HG02571 (cell line): ENCODE data around the gene VAV3.

ENCODE experiments used
- ATAC-seq: cut with Tn5 transposase; IDR thresholded peaks from one replicate; pipeline ENCODE4 v1.9.1; 2021; ENCODE audit warnings: mild to moderate bottlenecking, moderate library complexity; ENCODE audit not compliant: unreplicated experiment

Gene VAV3

DNA sequence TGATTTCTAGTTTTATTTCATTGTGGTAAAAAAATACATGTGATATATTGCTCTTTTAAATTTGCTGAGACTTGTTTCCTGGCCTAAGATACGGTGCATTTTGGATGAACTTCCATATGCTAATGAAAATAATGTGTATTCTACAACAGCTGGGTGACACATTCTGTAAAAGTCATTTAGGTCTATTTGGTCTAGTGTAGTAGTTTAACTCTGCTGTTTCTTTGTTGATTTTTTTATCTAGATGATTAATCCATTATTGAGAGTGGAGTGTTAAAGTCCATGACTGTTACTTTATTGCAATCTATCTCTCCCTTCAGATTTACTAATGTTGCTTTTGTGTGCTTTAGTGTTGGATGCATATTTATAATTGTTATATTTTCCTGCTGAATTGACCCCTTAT is 161.4 kb downstream of the VAV3 start:
- ATAC-seq, result no peak

DNA sequence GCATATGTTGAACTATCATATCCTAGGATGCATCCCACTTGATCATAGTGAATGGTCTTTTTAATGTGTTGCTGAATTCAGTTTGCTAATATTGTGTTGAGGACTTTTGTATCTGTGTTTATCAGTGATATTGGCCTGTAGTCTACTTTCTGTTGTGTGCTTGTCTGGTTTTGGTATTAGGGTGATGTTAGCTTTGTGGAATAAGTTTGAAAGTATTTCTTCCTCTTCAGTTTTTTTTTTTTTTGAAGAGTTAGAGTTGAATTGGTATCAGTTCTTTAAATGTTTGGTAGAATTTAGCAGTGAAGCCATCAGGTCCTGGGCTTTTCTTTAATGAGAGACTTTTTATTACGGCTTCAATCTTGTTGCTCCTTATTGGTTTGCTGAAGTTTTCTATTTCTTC is 162.3 kb downstream of the VAV3 start:
- ATAC-seq, result no peak

DNA sequence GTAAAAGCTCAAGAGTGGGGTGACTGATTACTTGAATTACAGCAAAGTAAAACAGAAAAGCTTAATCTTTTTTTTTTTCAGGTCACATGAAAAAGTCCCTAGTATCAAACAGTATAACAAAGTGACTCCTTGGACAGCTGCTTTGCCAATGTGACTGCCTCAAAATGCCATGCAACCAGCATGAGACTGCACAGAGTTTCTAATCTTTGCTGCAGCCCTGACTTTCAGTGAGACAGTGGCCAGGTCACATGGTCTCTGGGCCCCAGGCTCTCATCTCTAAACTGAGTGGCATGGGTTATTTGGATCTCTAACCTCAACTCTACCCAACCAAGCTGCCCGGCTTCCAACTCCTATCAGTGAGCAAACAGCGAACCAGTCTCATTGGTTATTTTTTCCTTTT is 169.0 kb downstream of the VAV3 start:
- no peak for ATAC-seq

DNA sequence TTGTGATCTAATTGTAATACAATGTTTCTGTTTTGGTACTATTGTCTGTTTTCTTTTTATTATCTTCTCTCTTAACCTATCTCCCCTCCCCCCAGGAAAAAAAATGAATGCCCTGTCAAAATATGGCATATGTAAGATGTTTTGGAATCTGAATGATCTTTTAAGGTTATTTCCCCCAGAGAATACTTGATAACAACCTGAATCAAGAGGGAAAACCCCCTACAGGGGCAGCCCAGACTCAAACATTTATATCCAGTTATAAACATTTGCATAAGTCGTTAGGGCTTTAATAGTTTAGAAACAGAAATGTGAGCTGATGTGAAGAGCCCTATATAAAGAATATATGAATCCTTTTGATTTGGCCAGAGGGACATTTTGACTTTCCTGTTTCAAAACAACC is 169.5 kb downstream of the VAV3 start:
- no peak for ATAC-seq

DNA sequence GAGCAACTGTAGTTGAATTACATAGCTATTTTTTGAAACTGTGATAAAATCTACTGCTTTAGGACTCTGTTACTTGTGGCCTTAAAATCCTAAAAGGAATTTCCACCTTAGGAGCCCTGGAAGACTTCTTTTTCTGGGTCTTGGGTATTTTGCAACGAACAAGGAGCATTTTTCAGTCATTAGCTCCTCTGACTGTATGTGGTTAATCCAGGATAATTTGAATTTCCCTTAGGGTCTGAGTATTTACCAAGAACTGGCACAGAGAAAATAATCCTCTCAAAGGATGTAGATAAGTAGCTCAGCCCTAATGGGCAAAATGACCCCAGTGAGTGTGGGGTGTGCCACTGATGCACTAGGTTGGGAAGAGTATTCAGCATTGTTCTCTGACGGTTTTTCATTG is 170.4 kb downstream of the VAV3 start:
- ATAC-seq, result no peak

DNA sequence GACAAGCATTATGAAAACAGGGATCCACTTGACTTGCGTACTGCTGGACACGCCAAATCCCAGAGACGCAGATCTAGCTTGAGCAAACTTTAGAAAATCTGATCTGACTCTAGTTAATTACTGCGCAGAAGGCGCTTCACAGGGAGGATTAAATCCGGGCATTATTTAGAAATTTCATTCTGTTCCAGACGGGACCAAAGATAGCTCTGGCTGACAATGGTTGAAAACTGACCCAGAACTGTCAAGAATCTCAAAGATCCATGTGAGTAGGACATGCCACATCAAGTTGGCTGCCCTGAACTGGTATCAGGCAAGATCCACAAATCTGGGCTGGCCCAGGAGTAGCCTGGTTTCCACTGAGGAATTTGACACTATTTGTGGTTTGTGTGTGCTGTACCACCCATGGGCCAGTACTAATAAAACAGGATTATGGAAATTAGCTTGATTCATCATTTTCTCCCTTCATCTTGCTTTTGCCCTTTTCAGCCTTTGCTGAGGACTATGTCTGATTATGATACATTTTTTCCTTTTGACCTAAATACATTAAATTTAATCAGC is 171.0 kb downstream of the VAV3 start:
- no peak for ATAC-seq

DNA sequence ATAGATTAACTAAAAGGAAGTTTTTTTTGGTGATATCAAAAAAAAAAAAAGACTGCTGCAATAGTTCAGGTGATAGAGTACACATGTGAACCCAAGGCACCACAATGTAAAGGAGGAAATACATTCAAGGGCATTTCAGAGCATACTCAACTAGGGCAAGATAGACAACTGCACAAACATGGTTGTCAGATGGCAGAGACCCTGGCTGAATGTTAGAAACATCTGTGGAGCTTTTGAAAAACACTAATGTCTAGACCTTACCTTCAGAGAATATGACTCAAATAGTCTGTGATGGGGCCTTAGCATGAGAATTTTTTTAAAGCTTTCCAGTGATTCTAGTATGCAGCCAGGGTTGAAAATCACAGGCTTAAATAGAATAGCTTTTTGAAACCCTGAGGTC is 173.6 kb downstream of the VAV3 start:
- no peak for ATAC-seq

DNA sequence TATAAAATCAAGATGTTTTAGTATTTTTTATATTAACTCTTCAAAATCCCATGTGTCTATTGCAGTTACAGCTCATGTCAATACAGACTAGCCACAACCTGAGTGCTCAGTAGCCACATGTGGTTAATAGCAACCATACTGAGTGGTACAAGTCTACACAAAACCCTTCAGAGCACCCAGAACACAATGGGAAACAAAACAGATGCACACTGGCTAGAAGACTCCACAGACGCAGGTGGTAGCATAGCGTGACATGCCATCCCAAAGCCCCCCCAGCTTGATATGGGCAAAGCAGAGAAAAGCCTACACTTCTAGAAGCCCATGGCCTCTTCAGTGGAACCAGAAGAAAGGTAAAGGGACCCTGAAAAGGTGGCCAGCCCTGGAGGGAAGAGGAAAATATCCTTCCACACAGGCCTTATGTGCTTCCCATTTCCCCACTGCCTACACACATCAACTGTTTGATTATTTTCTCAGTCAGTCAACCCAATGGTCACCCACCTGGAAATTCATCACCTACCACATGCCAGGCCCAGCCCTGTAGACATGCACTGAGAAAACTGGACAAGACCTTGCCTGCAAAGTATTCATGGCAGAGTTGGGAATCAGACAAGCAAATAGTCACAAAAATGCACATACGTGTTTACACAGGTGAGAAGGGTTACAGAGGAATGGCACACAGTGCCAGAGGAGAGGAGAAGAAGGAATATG is 175.0 kb downstream of the VAV3 start:
- no peak for ATAC-seq

DNA sequence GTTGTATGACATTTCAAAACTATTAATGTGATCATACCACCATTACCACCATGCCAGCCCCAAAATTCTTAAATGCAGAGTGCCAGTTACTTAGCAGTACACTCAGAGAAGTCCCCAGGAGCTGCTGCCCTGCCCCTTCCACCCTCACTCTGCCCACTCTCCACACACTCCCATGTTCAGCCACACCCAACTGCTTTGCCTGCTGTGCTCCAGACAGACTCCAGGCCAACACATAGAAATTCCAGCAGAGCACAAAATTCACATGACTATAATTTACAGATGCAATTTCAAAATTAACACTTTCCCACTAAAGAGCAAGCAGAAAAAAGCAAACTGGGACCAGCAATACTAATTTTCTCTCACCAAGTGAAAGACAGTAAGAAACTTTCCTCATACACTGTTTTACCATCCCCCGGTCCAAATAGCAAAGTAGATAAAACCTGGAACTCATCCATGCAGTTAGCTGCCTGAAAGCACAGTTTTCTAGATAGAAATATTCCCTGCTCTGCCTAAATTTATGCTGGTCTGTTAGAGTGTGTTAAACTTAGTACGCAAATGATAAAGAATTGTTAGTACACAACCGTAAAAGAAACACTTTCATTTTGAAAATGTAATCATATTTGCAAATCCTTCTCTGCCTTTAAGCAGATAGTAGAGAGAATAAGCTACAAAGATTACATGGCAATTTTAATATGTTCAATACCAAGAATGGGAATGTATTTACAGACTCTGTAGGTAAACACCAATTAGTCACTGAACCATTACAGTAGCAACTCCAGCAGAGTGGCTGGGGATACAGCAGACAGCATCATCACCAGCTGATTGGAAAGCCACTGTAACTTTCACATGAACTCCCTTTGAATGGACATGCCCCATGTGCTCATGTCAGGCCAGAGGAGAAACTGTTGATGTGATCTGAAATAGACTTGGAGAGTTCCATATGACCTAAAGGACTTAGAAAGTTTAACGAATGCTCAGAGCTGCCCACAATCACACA is 176.5 kb downstream of the VAV3 start:
- no peak for ATAC-seq

DNA sequence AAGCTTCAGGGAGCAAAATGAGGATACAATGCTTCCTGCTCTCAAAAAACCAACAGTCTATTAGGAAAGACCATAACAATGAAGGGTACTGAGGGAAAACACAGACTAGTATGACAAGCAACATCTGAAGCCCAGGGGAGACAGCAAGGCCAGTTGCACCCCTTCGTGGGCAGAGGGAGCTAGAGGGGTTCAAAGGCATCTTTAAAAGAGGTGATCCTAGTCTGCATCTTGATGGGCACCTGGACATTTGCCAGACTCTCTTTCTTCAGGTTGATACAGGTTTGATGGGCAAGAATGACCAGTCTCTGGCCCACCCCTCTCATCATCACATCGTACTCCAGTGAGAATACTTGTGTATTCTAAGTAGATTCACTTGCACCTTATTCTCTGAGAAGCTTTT is 177.7 kb downstream of the VAV3 start:
- no peak for ATAC-seq

DNA sequence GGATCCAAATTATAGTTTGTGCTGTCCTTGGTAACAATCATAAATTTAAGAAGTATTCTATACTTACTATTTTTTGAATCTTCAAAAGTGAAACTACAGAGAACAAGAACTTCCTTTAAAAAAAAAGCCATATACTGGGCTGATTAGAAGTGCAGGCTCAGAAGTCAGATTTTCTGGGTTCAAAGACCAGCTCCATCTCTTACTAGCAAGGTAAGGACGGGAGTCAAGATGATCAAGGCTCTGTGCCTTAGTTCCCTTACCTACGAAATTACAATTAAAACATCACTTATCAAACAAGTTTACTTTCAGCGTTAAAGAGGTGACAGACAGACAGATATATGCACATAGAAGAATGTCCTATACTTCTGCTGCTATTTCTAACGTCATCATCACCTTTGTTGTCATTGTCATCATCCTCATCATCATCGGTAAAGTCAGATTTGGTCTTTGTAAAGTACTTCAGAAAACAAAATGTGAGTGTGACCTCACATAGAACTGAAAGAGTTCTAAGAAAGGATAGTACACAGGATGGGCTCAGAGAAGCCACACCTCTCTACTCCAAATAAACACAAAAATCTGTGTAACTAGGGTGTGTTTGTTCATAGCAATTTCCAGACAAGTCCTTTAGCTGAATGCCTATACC is 178.7 kb downstream of the VAV3 start:
- ATAC-seq, result no peak

DNA sequence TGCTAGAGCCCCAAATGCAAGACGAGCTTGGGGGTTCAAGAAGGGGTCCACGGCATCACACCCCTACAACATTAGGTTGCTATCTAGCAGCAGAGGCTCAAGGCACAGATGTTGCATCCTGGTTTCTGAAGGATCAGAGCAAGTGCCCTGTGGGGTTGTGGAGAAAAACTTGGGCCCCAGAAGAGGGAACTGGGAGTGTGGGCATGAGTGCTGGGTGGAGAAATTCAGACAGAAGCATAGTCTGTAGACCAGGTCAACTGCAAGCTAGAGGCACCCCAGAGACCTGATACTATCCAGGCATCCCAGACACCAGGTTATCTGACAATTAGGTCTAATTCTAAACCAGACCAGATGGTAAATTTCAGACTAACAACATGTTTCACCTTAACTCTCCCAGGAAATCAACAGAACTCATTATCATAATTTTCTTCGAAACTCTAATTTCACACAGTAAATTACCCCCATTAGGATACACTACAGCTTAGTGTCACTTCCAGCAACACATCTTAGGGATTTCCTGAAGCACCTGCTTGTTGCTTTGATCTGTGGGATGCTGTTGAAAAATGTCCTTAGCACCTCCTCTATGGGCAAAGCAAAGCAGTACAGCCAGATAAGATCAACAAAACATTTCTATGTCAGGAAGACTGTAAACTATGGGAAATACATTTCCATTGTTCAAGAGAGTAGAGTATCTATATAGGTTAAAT is 179.3 kb downstream of the VAV3 start:
- ATAC-seq, result no peak

DNA sequence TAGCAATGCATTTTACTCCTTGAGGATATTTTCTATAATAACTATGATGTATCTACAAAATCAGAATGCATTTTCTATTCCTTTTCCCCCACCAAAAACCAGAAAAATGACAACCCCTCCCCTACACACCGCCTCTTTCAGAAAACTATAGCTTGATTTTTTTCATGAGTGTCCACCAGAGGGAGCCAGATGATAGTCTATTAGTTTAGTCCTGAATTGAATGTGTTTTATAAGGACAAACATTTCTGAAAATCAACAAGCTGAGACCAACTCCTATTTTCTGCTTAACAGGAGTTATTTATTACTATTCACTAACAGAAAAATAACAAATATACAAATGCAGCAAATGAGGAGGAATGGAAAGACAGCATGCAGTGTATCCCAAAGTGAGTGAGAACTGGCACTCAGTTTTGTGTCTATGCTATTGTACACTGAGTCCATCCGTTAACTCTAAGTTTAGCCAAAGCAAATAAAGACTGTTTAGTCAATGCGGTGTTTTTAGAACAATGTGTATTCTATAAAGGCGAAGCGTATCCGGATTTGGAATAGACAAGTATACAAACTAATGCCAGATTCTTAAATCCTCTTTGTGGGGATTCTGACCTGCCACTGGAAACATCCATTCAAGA is 182.6 kb downstream of the VAV3 start:
- no peak for ATAC-seq

DNA sequence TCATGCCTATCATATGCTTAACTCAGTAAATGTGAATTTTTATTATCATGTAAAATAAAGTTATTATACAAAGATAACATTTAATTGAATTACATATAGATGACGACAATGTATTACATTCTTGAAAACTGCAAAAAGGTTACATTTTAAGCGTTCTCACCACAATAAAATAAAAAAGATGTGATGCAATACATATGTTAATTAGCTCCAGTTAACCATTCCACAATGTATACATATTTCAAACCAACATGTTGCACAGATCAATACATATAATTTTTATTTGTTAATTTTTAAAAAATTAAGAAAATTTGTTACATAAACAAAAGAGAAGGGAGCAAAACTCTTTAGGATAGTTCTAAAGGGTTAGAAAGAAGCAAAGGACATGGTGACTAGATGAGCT is 183.7 kb downstream of the VAV3 start:
- ATAC-seq, result no peak

DNA sequence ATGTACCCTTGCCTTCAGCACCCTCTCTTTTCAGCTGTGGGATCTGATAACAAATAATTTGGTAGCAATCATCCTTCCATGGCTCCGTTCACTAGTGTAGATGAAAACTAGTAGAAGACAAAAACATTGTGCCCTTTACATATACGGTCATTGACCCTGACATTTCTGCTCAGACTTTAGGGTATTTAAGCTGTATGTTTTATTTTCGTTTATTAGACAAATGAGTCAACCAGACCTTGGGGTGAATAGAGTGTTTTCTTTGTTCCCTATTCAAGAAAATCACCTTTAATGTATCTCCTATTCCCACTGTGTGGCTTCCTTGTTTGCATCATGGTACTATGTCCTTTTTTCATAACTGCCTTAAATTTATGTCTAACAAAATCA is 187.3 kb downstream of the VAV3 start:
- peak; percentile 23 for ATAC-seq

DNA sequence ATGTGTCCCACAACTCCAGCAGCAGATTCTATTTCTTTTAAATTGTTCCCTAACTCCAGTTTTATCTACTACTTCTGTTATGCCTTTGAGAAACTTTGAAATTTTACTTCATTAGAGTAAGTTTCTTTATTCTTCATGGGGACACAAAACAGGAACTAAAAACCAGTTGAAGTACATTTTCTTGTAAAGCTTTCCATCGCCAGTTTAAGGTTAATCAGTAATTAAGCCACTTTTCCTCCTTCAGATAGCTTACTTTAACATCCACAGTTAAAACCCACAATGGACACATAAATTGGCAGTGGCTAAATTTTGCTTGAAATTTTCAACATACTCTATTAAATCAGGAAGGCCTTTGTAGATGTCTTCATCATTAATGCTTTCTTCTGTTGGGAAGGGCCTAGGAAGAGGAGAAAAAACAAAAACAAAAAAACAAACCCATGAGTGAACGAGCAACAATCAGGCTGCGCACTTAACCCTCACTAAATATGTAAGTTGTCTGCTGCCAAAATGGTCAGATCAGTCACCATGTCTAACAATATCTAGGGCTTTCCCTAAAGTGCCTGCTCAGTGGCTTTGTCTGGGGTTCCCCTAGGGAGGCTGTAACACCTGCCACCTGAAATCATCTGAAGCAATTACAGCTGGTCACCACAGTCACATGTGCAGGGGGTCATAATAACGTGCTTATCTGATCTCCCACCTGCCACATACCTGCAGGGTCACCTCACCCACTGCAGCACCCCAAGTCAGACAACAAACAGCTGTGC is 187.9 kb downstream of the VAV3 start:
- ATAC-seq, result peak; percentile 95

DNA sequence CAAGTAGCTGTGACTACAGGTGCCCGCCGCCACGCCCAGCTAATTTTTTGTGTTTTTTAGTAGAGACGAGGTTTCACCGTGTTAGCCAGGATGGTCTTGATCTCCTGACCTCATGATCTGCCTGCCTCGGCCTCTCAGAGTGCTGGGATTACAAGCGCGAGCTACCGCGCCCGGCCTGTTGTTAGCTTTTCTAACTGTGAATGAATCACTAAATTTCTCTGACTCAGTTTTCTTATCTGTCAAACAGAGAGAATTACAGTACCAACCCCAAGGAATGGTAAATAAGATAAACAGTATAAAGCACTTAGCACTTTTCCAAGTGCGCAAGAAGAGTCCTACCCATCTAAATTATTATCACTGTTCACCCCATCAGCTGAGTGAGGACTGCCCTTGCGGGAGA is 193.6 kb downstream of the VAV3 start:
- ATAC-seq, result no peak

DNA sequence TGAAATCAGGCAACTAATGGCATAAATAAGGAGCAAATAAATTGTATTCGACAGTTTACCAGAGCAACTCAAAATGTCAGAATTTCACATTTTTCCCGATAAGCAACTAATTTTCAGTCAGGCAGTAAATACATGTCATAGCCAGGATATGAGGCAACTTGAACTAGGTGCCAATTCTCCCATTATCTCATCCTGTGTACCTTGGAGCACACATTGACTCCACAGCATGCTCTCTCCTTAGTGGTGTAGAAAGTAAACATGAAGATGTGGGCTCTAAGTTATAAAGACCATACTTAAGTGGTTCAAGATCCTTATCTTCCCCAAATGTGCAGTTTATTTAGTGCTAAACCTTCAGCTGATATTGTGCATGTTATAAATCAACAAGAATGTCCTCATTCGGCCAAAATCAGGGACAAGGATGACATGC is 197.8 kb downstream of the VAV3 start:
- ATAC-seq, result no peak

DNA sequence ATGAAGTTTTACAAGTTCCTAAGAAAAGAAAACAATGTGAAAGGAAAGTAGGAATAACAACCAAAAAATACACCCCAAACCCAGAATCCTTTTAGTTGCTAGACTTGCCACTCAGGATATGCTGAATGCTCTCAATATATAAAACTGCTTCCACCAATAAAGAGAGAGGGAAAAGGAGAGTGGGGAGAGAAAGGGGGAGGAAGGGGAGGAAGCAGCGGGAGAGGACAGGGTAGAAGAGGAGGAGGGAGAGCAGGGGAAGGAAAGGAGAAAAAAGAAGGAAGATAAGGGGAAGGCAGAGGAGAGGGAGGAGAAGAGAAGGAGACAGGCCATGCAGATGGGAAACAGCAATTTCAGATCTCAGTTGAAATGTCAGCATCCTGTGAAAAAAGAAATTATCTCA is 198.4 kb downstream of the VAV3 start:
- no peak for ATAC-seq
